ENCODE data around the gene MT2A. TPM values are rescaled to one million over a fixed set of nuclear protein-coding genes. Genes with fewer than 3 reads are reported as not detected.

The MT2A gene
- total RNA-seq, 2 experiments from 2014 or later: 141 to 144 TPM

GRCh38 chr16:56636616-56637413, 28.4 kb downstream of the MT2A start:
- Mint-ChIP-seq H3K4me3 (no peak overlapping the region), H3K36me3 (ENCODE audit: low read depth) (no peaks in the 10 kb centered on the region)
- CTCF ChIA-PET: interaction anchor here (2.6 kb wide), 1 partner anchor 11 kb away, joined by 6 read pairs; the partner anchor contains the start of gene MT1E

GRCh38 chr16:56637814-56638750, 29.7 kb downstream of the MT2A start, which contains the start of gene MT1A:
MT1A (plus strand) TSS chr16:56638666; CDS start chr16:56638739, 73 bp downstream.
- H3K27me3 Mint-ChIP-seq: peaks cover 75% of the 10 kb centered on the region
- H3K4me3 Mint-ChIP-seq: peak within 1 kb of the TSS; percentile 47
- no peaks in the 10 kb centered on the region for H3K9me3 Mint-ChIP-seq
- DNase-seq (no peak), ATAC-seq (peak; percentile 31)
- POLR2A ChIA-PET: no interaction called here
- intact Hi-C loops (cut with micrococcal nuclease): no loop called here
- H3K27ac Mint-ChIP-seq: no peak within 1 kb of the TSS
- CTCF ChIA-PET: interaction anchor here (2.6 kb wide), 1 partner anchor 13 kb away, joined by 6 read pairs; the partner anchor contains the start of gene MT1E
- peaks cover 24% of the 10 kb centered on the region for H3K4me1 Mint-ChIP-seq (ENCODE audit: low read depth)
- no peaks in the 10 kb centered on the region for H3K36me3 Mint-ChIP-seq (ENCODE audit: low read depth)
- TF ChIP-seq CTCF (IDR thresholded peaks at IDR 0.05): no peak

More at GRCh38 chr16:56636616-56637413, 28.4 kb downstream of the MT2A start:
- Mint-ChIP-seq H3K27ac (no peak overlapping the region), H3K4me1 (ENCODE audit: low read depth) (peaks cover 21% of the 10 kb centered on the region), H3K9me3 (no peaks in the 10 kb centered on the region), H3K27me3 (peaks cover 84% of the 10 kb centered on the region)
- POLR2A ChIA-PET: interaction anchor here (1.0 kb wide), 1 partner anchor 45 kb away, joined by 3 read pairs; no protein-coding TSS in a partner anchor
- intact Hi-C loops (cut with micrococcal nuclease): no loop called here
- DNase-seq (no peak), ATAC-seq (no peak)
- TF ChIP-seq CTCF (IDR thresholded peaks at IDR 0.05): no peak

- ChIA-PET POLR2A (interaction anchor here (1.1 to 1.3 kb wide), 2 partner anchors 13 to 50 kb away, joined by 3 to 5 read pairs; partner anchors contain the start of gene MT1E), CTCF (interaction anchor here (0.7 kb wide), 1 partner anchor 8 kb away, joined by 4 read pairs; no protein-coding TSS in a partner anchor)
- Mint-ChIP-seq H3K9me3 (no peaks in the 10 kb centered on the region), H3K36me3 (ENCODE audit: low read depth) (no peaks in the 10 kb centered on the region), H3K27ac (no peak overlapping the region), H3K4me1 (ENCODE audit: low read depth) (peaks cover 31% of the 10 kb centered on the region), H3K4me3 (no peak overlapping the region), H3K27me3 (peaks cover 66% of the 10 kb centered on the region)
- intact Hi-C loops (cut with micrococcal nuclease): no loop called here
- DNase-seq: no peak
- TF ChIP-seq CTCF (IDR thresholded peaks at IDR 0.05): no peak
- no peak for ATAC-seq
Measured at GRCh38 chr16:56639045-56639444, 30.7 kb downstream of the MT2A start.

- no peaks in the 10 kb centered on the region for H3K36me3 Mint-ChIP-seq (ENCODE audit: low read depth)
- TF ChIP-seq CTCF (IDR thresholded peaks at IDR 0.05): no peak
- ChIA-PET POLR2A (interaction anchor here (1.1 to 1.3 kb wide), 2 partner anchors 14 to 49 kb away, joined by 3 to 5 read pairs; partner anchors contain the start of gene MT1E), CTCF (interaction anchor here (1.0 to 1.9 kb wide), 3 partner anchors 62 to 64 kb away, joined by 3 to 5 read pairs (median 4); no protein-coding TSS in a partner anchor)
- H3K27ac Mint-ChIP-seq: no peak overlapping the region
- H3K27me3 Mint-ChIP-seq: peaks cover 55% of the 10 kb centered on the region
- H3K4me3 Mint-ChIP-seq: no peak overlapping the region
- H3K9me3 Mint-ChIP-seq: no peaks in the 10 kb centered on the region
- no peak for DNase-seq
- ATAC-seq: no peak
- H3K4me1 Mint-ChIP-seq (ENCODE audit: low read depth): peaks cover 29% of the 10 kb centered on the region
- intact Hi-C loops (cut with micrococcal nuclease): no loop called here
Measured at GRCh38 chr16:56640076-56640475, 31.7 kb downstream of the MT2A start.
